B cell (primary cell): Measurements from ENCODE around the gene PTPRN2. TPM values are rescaled to one million over a fixed set of nuclear protein-coding genes. Genes with fewer than 3 reads are reported as not detected.

Source experiments
- ATAC-seq: fragments of 200-7000 bp; cut with Tn5 transposase; one replicate; pipeline ENCODE4 v1.10.0; 2021; ENCODE audit warnings: low read depth, mild to moderate bottlenecking, moderate number of reproducible peaks, moderate library complexity
- CTCF ChIA-PET: fragments of 350-600 bp; sonication (Branson Sonifier 250); formaldehyde crosslinking; loops from one replicate; lab custom pipeline; 2021; ENCODE audit warnings: antibody characterized with exemption, inconsistent platforms; lab: Charles Lee
- POLR2A ChIA-PET: fragments of 350-600 bp; sonication (Branson Sonifier 250); formaldehyde crosslinking; loops from one replicate; lab custom pipeline; 2021; ENCODE audit warnings: antibody characterized with exemption; lab: Charles Lee
- DNase-seq: peaks from one replicate; pipeline ENCODE4 v3.0.0; 2013
- H2AFZ ChIP-seq: 2 replicates; pipeline ENCODE4 v1.6.1; 2012; ENCODE audit warnings: mild to moderate bottlenecking, low read depth, low read length; ENCODE audit not compliant: insufficient read depth, poor library complexity, severe bottlenecking
- H3K27ac ChIP-seq, 2 donors: 1 replicate in 1 of 2; 2 replicates in 1 of 2; pipeline ENCODE4 v1.5.1; 2012 to 2013; ENCODE audit warnings: low read length in 2 of 2, mild to moderate bottlenecking in 2 of 2, moderate library complexity in 1 of 2
- H3K27me3 ChIP-seq, 4 experiments: fragments of 200-600 bp in 1 of 4; sonication (generic) in 1 of 4; replicated peaks in 1 of 4; 1 replicate in 2 of 4; 2 replicates in 2 of 4; pipeline versions ENCODE4 v1.6.1 to v1.7.0; 2013 to 2016; ENCODE audit warnings: low read length in 3 of 4, mild to moderate bottlenecking in 2 of 4, mixed read lengths in 1 of 4, moderate library complexity in 1 of 4; ENCODE audit not compliant: insufficient read depth in 4 of 4, control insufficient read depth in 3 of 4; ENCODE audit errors: control extremely low read depth in 1 of 4
- H3K36me3 ChIP-seq, 2 experiments: replicated peaks in 1 of 2; 1 replicate in 1 of 2; 2 replicates in 1 of 2; pipeline versions ENCODE4 v1.6.1 to v1.7.1; 2013; ENCODE audit warnings: low read length in 1 of 2; ENCODE audit not compliant: insufficient read depth in 2 of 2, control insufficient read depth in 1 of 2; ENCODE audit errors: control extremely low read depth in 1 of 2, extremely low read depth in 1 of 2
- H3K4me1 ChIP-seq, 2 donors: fragments of 200-600 bp in 1 of 2; sonication (generic) in 1 of 2; 1 replicate in 1 of 2; 2 replicates in 1 of 2; pipeline versions ENCODE4 v1.5.1 to v1.6.1; 2013 to 2017; ENCODE audit warnings: low read length in 2 of 2; ENCODE audit not compliant: control insufficient read depth in 2 of 2, insufficient read depth in 2 of 2
- H3K4me2 ChIP-seq: replicated peaks from 2 replicates; pipeline ENCODE3; 2012; ENCODE audit warnings: mild to moderate bottlenecking, low read depth, low read length; ENCODE audit not compliant: poor library complexity, severe bottlenecking
- H3K4me3 ChIP-seq, 5 experiments: fragments of 200-600 bp in 1 of 5; sonication (generic) in 1 of 5; 1 replicate in 3 of 5; 2 replicates in 2 of 5; pipeline versions ENCODE4 v1.5.1 to v1.7.0; 2011 to 2016; ENCODE audit warnings: low read length in 4 of 5, mild to moderate bottlenecking in 4 of 5, low read depth in 2 of 5, control low read depth in 1 of 5, moderate library complexity in 1 of 5; ENCODE audit not compliant: insufficient read depth in 1 of 5; ENCODE audit errors: control extremely low read depth in 1 of 5, extremely low read depth in 1 of 5
- H3K79me2 ChIP-seq: fragments of 200-600 bp; sonication (generic); one replicate; pipeline ENCODE4 v1.6.0; 2016; ENCODE audit warnings: low read length; ENCODE audit not compliant: control insufficient read depth, insufficient read depth
- H3K9ac ChIP-seq: fragments of 200-600 bp; sonication (generic); 2 replicates; pipeline ENCODE4 v1.6.1; 2017; ENCODE audit warnings: mild to moderate bottlenecking, low read length, moderate library complexity
- H3K9me3 ChIP-seq, 3 donors: one replicate each; pipeline versions ENCODE4 v1.6.1 to v1.7.1; 2013; ENCODE audit warnings: low read length in 2 of 3; ENCODE audit not compliant: control insufficient read depth in 2 of 3, insufficient read depth in 1 of 3; ENCODE audit errors: control extremely low read depth in 1 of 3
- H4K20me1 ChIP-seq: 2 replicates; pipeline ENCODE4 v1.6.0; 2012; ENCODE audit warnings: mild to moderate bottlenecking, low read length; ENCODE audit not compliant: insufficient read depth, control insufficient read depth, poor library complexity, severe bottlenecking
- H3K27ac Mint-ChIP-seq: one replicate; pipeline ENCODE4 v1.8.0; 2021; ENCODE audit warnings: mixed read lengths
- H3K27me3 Mint-ChIP-seq: one replicate; pipeline ENCODE4 v1.8.0; 2021; ENCODE audit warnings: mixed read lengths
- H3K4me1 Mint-ChIP-seq: one replicate; pipeline ENCODE4 v1.8.0; 2021; ENCODE audit warnings: mixed read lengths
- H3K4me3 Mint-ChIP-seq: one replicate; pipeline ENCODE4 v1.8.0; 2021; ENCODE audit warnings: mixed read lengths
- H3K9me3 Mint-ChIP-seq: one replicate; pipeline ENCODE4 v1.8.0; 2022; ENCODE audit warnings: mixed read lengths; ENCODE audit not compliant: insufficient read depth
- EZH2 ChIP-seq: IDR thresholded peaks from 2 replicates; pipeline ENCODE4 v1.6.1; 2012; ENCODE audit warnings: borderline replicate concordance, low read depth, mild to moderate bottlenecking, moderate library complexity, low read length; ENCODE audit not compliant: insufficient read depth, poor library complexity, severe bottlenecking
- WGBS: methylation state at CpG from one replicate; pipeline ENCODE4 v1.1.5; 2013; ENCODE audit warnings: missing lambda C conversion rate; ENCODE audit not compliant: insufficient coverage; 5-methylcytosine and 5-hydroxymethylcytosine counted together
- intact Hi-C: fragments of 100-400 bp; cut with micrococcal nuclease; formaldehyde crosslinking; loops from one replicate; pipeline ENCODE4 v1.10.0; 2022
- polyA plus RNA-seq: library from polyadenylated mRNA; depleted of rRNA; stranded (reverse); fragments of >200 nt; gene quantifications from 2 replicates; pipeline ENCODE4 v1.2.3, GENCODE V29; 2012
- total RNA-seq, 2 donors: library from RNA; stranded (reverse); fragments of 120-200 nt in 1 of 2; gene quantifications; 1 replicate in 1 of 2; 2 replicates in 1 of 2; pipeline versions ENCODE4 v1.2.3 to v1.2.4, GENCODE V29; 2013 to 2022
- TF ChIP-seq, protein P1 (sequence below): fragments of 200-600 bp; IDR thresholded peaks from one replicate; pipeline ENCODE4 v1.8.0; 2022; ENCODE audit warnings: antibody characterized with exemption, mild to moderate bottlenecking

PTPRN2 gene
- total and polyA plus RNA-seq, 2 donors (not counting 1 experiment from before 2014, with no cell fraction given): 2.0 to 5.0 TPM

DNA sequence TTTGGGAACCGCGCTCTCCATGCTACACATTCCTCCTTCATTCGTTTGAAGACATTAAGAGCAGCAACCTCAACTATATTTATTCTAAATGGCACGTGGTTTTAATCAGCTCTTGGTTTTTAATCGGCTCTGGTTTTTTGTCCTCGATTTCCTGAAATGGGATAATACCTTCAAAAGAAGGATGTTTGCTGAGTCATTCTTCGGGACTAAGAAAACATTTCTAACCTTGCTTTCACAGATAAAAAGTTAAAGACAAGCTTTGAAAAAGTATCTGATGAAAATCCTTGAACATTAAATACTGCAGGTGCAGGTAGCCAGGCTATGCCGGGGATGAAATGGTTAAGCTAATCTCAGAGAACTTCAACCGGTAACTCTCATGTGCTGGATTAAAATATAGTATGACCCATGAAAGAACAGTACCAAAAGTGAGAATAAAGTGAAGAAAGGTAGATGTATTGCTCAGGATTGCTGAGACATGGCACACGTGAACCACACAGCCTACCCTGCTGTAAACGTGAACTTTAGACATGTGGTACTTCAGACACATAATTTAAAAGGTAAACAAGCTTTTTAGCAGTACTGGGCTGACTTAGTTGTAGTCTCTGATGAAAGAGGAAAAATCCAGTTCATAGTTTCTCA is 89.1 kb downstream of the PTPRN2 start:
- Histone ChIP-seq H3K4me1 (no peaks in the 10 kb centered on the region), H3K36me3 (no peaks in the 10 kb centered on the region), H3K4me3 (no peak overlapping the region), H2AFZ (no peak overlapping the region), H3K9me3 (no peaks in the 10 kb centered on the region), H4K20me1 (no peaks in the 10 kb centered on the region), H3K4me2 (no peak overlapping the region), H3K79me2 (no peaks in the 10 kb centered on the region), H3K9ac (no peak overlapping the region), H3K27ac (no peak overlapping the region), H3K27me3 (peaks cover 0 to 6% (median 0%) of the 10 kb centered on the region in 4 experiments)
- Mint-ChIP-seq H3K9me3 (no peaks in the 10 kb centered on the region), H3K27ac (no peak overlapping the region), H3K27me3 (peaks cover 5% of the 10 kb centered on the region), H3K4me1 (peaks cover 1% of the 10 kb centered on the region), H3K4me3 (no peak overlapping the region)
- POLR2A ChIA-PET: no interaction called here
- 87% methylated on average over 2 of the region's 11 CpGs for WGBS
- TF ChIP-seq, protein P1, sequence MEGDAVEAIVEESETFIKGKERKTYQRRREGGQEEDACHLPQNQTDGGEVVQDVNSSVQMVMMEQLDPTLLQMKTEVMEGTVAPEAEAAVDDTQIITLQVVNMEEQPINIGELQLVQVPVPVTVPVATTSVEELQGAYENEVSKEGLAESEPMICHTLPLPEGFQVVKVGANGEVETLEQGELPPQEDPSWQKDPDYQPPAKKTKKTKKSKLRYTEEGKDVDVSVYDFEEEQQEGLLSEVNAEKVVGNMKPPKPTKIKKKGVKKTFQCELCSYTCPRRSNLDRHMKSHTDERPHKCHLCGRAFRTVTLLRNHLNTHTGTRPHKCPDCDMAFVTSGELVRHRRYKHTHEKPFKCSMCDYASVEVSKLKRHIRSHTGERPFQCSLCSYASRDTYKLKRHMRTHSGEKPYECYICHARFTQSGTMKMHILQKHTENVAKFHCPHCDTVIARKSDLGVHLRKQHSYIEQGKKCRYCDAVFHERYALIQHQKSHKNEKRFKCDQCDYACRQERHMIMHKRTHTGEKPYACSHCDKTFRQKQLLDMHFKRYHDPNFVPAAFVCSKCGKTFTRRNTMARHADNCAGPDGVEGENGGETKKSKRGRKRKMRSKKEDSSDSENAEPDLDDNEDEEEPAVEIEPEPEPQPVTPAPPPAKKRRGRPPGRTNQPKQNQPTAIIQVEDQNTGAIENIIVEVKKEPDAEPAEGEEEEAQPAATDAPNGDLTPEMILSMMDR: no peak
- no peak for TF ChIP-seq EZH2
- intact Hi-C loops: no loop called here
- DNase-seq: no peak
- CTCF ChIA-PET: no interaction called here
- no peak for ATAC-seq

GRCh38 chr7:158497627-158498026 is 90.0 kb downstream of the PTPRN2 start:
- no peaks in the 10 kb centered on the region for H3K9me3 Mint-ChIP-seq
- H3K4me2 ChIP-seq: no peak overlapping the region
- H3K36me3 ChIP-seq: no peaks in the 10 kb centered on the region
- CTCF ChIA-PET: no interaction called here
- no peak overlapping the region for H3K27ac ChIP-seq
- TF ChIP-seq, protein P1: no peak
- no peak for TF ChIP-seq EZH2
- H4K20me1 ChIP-seq: no peaks in the 10 kb centered on the region
- peaks cover 0 to 6% (median 0%) of the 10 kb centered on the region in 4 experiments for H3K27me3 ChIP-seq
- no peak overlapping the region for H3K4me3 ChIP-seq
- no peaks in the 10 kb centered on the region for H3K79me2 ChIP-seq
- no peak overlapping the region for H2AFZ ChIP-seq
- H3K4me1 Mint-ChIP-seq: peaks cover 1% of the 10 kb centered on the region
- no peak overlapping the region for H3K4me3 Mint-ChIP-seq
- DNase-seq: no peak
- no peaks in the 10 kb centered on the region for H3K4me1 ChIP-seq
- POLR2A ChIA-PET: no interaction called here
- H3K27me3 Mint-ChIP-seq: peaks cover 5% of the 10 kb centered on the region
- peaks cover 0 to 2% (median 0%) of the 10 kb centered on the region in 3 donors for H3K9me3 ChIP-seq
- no peak overlapping the region for H3K27ac Mint-ChIP-seq
- intact Hi-C loops: no loop called here
- no peak overlapping the region for H3K9ac ChIP-seq
- WGBS: 87% methylated on average over 9 of the region's 9 CpGs
- ATAC-seq: no peak
